ENCODE measurements around the gene TMEM239.
"Not testable (repeated sequence)": the region's sequence is repeated elsewhere in the genome, so short reads cannot be mapped to it uniquely, and the experiment has no call there.

Gene TMEM239

GRCh38 chr20:2816030-2816582, at the start of gene TMEM239:
TMEM239 (plus strand) TSS chr20:2816364; CDS start chr20:2816555, 191 bp downstream.
- no peak for DNase-seq

- no peak for DNase-seq
Observed at GRCh38 chr20:2767768-2768631, 48.2 kb upstream of the TMEM239 start.

DNA sequence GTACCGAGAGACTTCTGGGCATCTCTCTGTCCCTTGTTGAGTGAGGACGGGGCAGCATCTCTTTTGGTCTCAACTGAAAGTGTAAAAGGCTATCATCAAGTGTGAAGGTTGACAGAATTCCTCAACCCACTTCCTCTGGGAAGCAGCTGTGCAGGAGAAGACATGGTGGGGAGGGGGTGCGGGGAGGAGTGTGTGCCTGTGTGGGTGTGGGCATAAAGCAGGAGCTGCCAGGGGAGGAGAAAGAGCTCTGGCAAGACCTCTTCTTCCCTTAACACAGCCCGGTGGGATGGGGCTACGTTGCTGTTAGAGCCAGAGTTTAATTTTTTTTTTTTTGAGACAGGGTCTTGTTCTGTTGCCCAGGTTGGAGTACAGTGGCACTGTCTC, 47.5 kb upstream of the TMEM239 start:
- DNase-seq, result no peak

GRCh38 chr20:2770091-2770490, 46.1 kb upstream of the TMEM239 start:
- DNase-seq, result not testable (repeated sequence)

GRCh38 chr20:2771631-2772080, 44.5 kb upstream of the TMEM239 start:
- no peak for DNase-seq

DNA sequence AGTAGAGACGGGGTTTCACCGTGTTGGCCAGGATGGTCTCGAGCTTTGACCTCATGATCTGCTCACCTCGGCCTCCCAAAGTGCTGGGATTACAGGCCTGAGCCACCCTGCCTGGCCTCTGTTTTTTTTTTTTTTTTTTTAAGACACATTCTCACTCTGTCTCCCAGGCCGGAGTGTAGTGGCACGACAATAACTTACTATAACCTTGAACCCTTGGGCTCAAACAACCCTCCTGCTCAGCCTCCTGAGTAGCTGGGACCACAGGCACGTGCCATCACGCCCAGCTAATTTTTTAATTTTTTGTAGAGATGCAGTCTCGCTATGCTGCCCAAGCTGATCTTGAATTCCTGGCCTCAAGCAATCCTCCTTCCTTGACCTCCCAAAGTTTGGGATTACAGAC, 42.4 kb upstream of the TMEM239 start:
- DNase-seq, result no peak

GRCh38 chr20:2775139-2775538, 41.0 kb upstream of the TMEM239 start:
- DNase-seq, result no peak

DNA sequence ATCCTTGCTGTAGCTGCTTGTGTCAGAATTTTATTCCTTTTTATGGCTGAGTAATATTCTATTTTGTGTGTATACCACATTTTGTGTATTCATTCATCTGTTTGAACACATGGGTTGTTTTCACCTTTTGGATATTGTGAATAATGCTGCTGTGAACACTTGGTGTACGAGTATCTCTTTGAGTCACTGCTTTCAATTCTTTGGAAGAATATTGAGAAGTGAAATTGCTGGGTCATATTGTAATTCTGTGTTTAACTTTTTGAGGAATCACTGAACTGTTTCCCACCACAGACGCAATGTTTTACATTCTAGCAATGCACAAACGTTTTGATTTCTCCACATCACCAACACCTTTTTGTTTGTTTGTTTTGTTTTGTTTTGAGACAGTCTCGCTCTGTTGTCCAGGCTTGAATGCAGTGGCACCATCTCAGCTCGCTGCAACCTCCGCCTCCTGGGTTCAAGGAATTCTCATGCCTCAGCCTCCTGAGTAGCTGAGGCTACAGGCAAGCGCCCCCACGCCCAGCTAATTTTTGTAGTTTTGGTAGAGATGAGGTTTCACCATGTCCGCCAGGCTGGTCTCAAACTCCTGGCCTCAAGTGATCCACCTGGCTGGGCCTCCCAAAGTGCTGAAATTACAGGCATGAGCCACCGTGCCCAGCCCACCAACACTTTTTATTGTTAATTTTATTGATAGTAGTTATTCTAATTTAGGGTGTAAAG, 37.4 kb upstream of the TMEM239 start:
- no peak for DNase-seq

DNA sequence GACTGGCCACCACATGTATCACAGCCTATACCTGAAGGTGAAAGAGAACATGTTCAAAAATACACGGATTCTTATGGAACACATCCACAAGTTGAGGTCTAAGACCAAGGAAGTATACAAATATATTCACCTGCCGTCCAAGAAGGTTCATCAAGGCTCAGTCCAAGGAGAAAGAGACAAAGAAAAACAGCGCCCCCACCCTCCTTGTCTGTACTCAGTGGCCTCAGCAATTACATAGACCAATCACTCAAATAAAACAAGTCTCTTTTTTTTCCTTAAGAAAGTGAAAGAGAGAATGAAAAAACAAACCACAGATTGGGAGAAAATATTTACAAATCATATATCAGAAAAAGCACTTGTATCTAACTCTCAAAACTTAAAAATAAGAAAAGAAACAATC, 35.2 kb upstream of the TMEM239 start:
- no peak for DNase-seq

DNA sequence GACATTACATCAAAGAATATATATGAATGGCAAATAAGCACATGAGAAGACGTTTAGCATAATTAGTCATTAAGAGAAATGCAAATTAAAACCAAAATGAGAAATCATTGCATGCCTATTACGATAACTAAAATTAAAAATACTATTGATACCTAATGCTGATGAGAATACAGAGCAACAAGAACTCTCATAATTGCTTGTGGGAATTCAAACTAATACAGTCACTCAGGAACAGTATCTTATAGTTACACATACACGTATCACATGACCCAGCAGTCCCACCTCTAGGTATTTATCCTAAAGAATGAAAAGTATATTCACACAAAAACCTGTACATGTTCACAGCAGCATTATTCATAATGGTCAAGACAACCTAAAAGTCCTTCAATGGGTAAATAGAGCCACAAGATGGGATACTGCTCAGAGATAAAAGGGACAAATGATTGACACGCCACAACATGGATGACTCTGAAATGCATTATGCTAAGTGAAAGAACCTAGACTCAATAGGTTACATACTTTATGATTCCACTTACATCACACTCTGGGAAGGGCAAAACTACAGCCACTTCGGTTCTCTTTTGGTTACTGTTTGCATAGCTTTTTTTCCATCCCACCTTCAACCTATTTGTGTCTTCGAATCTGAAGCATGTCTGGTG, 32.1 kb upstream of the TMEM239 start:
- DNase-seq, result no peak

- DNase-seq, result no peak
Observed at GRCh38 chr20:2793471-2793870, 22.7 kb upstream of the TMEM239 start.

DNA sequence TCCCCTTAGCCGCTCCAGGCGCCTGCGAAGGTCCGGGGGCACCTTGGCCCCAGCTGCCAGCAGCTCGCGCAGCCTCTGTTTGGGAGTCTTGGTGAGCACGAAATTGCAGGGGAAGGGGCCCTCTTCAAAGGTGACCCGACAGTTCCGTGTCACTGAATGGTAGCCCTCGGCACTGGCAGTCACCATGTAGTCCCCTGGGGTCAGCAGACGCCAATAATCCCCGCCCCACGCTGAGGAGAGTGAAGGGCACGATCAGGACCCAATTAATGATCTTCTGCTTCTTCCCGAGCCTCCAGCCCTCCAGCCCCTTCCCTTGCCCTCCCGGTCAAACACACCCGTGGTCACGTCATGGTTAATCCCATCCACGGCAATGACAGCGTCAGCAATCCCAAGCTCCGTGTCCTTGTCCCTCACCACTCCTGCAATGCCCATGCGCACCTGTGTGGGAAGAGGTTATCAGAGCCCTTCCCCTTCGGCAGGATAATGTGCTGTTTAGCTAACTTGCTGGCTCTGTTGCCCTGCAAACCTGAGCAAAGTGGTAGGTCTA, 21.9 kb upstream of the TMEM239 start:
- no peak for DNase-seq

GRCh38 chr20:2794866-2795447, 21.2 kb upstream of the TMEM239 start:
- no peak for DNase-seq

GRCh38 chr20:2795451-2795850, 20.7 kb upstream of the TMEM239 start:
- no peak for DNase-seq

- DNase-seq, result no peak
Observed at GRCh38 chr20:2796011-2796660, 20.0 kb upstream of the TMEM239 start.

GRCh38 chr20:2797136-2797983, 18.8 kb upstream of the TMEM239 start:
- DNase-seq, result no peak

DNA sequence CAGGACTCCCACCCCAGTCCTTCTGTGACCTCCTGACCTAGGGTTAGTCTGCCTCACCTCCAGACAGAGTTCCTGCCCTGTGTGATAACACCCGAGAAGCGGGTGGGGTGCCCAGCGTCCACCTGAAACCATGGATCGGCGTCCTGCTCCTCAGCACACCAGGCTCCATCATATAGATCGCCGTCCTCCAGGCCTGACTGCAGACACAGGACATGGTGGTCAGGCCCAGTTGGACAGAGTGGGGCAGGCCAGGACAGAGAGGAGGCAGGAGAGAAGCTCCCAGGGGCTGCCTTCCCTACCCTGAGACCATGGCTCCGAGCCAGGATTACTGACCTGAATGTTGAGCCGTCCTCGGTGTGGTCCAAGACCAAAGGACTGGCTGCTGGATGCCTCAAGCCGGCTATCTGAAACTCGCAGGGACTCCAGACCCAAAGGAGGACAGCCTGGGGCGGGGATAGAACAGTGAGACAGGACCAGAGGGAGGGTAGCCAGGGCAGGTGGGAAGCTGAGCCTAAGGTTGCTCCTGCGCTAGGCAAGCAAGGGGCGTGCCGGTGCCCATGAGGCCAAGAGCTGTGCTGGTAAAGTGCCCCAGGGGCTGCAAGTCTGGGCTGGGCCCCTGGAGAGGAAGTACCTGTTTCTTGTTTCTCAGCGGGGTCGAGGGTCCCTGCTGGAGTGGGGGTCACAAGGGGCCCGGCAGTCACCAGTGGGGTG, 17.9 kb upstream of the TMEM239 start:
- no peak for DNase-seq

DNA sequence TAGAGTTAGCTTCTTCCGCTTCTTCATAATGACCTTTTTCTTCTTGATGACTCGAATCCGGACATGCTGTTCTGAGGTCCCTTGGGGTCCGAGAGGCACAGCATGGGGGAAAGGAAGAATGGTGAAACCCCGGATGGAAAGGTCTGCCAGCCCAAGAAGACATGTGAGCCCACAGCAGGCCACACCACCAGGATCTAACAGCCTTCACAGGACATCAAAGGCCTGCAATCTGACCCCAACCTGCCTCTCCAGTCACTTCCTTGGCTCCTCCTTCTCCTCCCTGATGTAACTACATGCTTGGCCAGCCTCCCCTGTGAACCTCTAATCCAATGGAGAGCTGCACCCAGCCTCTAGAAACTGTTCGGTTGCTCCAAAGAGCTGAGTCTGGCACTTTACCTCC, 17.4 kb upstream of the TMEM239 start:
- DNase-seq, result no peak

- no peak for DNase-seq
Observed at GRCh38 chr20:2799271-2799670, 16.9 kb upstream of the TMEM239 start.

All from stimulated activated CD4-positive, alpha-beta T cell treated with anti-CD3 and anti-CD28 coated beads, Interleukin-4, amount 100 ng/mL, for 1 hour (primary cell).